GM12801 (cell line): ENCODE results near the gene FCHSD1.

Experiments used
- CTCF ChIP-seq: IDR thresholded peaks from one replicate; pipeline ENCODE4 v1.5.1; 2011; ENCODE audit warnings: control low read depth; ENCODE audit not compliant: insufficient read length; ENCODE audit errors: extremely low read depth

FCHSD1 gene

GRCh38 chr5:141597814-141598213 lies 53.4 kb downstream of the FCHSD1 start:
- TF ChIP-seq CTCF = no peak

GRCh38 chr5:141597394-141597793 lies 53.8 kb downstream of the FCHSD1 start:
- no peak for TF ChIP-seq CTCF

GRCh38 chr5:141596867-141597266 lies 54.4 kb downstream of the FCHSD1 start:
- TF ChIP-seq CTCF = no peak

GRCh38 chr5:141590127-141590526 lies 61.1 kb downstream of the FCHSD1 start:
- no peak for TF ChIP-seq CTCF
